H9 (cell line): ENCODE results near the gene RABL3. TPM values are rescaled to one million over a fixed set of nuclear protein-coding genes. Genes with fewer than 3 reads are reported as not detected.

ENCODE experiments used
- DNase-seq: peaks from one replicate; pipeline ENCODE4 v3.0.0-alpha.2; 2017
- H2AFZ ChIP-seq: one replicate; pipeline ENCODE4 v1.6.1; 2013; ENCODE audit warnings: mild to moderate bottlenecking, low read length, control low read depth, moderate library complexity
- H2AK5ac ChIP-seq: 2 replicates; pipeline ENCODE4 v1.6.1; 2013; ENCODE audit warnings: low read length, control low read depth, mixed read lengths; ENCODE audit not compliant: insufficient read length
- H2BK120ac ChIP-seq: one replicate; pipeline ENCODE4 v1.6.1; 2013; ENCODE audit warnings: low read depth, mild to moderate bottlenecking, low read length, control low read depth, inconsistent platforms; ENCODE audit not compliant: poor library complexity, severe bottlenecking
- H2BK12ac ChIP-seq: 2 replicates; pipeline ENCODE4 v1.6.1; 2013; ENCODE audit warnings: low read length, control low read depth, mixed read lengths, low read depth; ENCODE audit not compliant: insufficient read length
- H2BK15ac ChIP-seq: 2 replicates; pipeline ENCODE4 v1.6.1; 2013; ENCODE audit warnings: low read depth, low read length, control low read depth
- H2BK20ac ChIP-seq: one replicate; pipeline ENCODE4 v1.6.1; 2013; ENCODE audit warnings: low read depth, mild to moderate bottlenecking, low read length, control low read depth, inconsistent platforms; ENCODE audit not compliant: poor library complexity, severe bottlenecking
- H2BK5ac ChIP-seq: 2 replicates; pipeline ENCODE4 v1.6.1; 2013; ENCODE audit warnings: low read length, control low read depth, mixed read lengths; ENCODE audit not compliant: insufficient read length
- H3K14ac ChIP-seq: 2 replicates; pipeline ENCODE4 v1.6.1; 2013; ENCODE audit warnings: low read length, control low read depth; ENCODE audit not compliant: insufficient read depth
- H3K18ac ChIP-seq: 2 replicates; pipeline ENCODE4 v1.6.1; 2013; ENCODE audit warnings: low read depth, mild to moderate bottlenecking, mixed read lengths, low read length, control low read depth; ENCODE audit not compliant: insufficient read length
- H3K23ac ChIP-seq: 2 replicates; pipeline ENCODE4 v1.6.1; 2013; ENCODE audit warnings: low read length, control low read depth, mixed read lengths, low read depth; ENCODE audit not compliant: insufficient read length
- H3K23me2 ChIP-seq: 2 replicates; pipeline ENCODE4 v1.6.1; 2013; ENCODE audit warnings: low read depth, mild to moderate bottlenecking, mixed read lengths, low read length, control low read depth; ENCODE audit not compliant: insufficient read length, poor library complexity, severe bottlenecking
- H3K27ac ChIP-seq: 2 replicates; pipeline ENCODE4 v1.5.1; 2013; ENCODE audit warnings: low read length, control low read depth, mixed read lengths, low read depth; ENCODE audit not compliant: insufficient read length
- H3K27me3 ChIP-seq: 2 replicates; pipeline ENCODE4 v1.6.1; 2013; ENCODE audit warnings: low read length, control low read depth, inconsistent platforms; ENCODE audit not compliant: insufficient read depth
- H3K4ac ChIP-seq: 2 replicates; pipeline ENCODE4 v1.6.1; 2013; ENCODE audit warnings: low read depth, mild to moderate bottlenecking, control low read depth, inconsistent platforms, low read length, moderate library complexity
- H3K4me1 ChIP-seq: 2 replicates; pipeline ENCODE4 v1.6.1; 2013; ENCODE audit warnings: low read length, control low read depth, inconsistent platforms; ENCODE audit not compliant: insufficient read depth
- H3K4me2 ChIP-seq: 2 replicates; pipeline ENCODE4 v1.6.1; 2013; ENCODE audit warnings: low read length, control low read depth, mixed read lengths; ENCODE audit not compliant: insufficient read length, insufficient read depth
- H3K56ac ChIP-seq: 2 replicates; pipeline ENCODE4 v1.6.1; 2013; ENCODE audit warnings: low read depth, mild to moderate bottlenecking, mixed read lengths, low read length, control low read depth; ENCODE audit not compliant: insufficient read length
- H3K79me1 ChIP-seq: 2 replicates; pipeline ENCODE4 v1.6.1; 2013; ENCODE audit warnings: low read depth, mild to moderate bottlenecking, moderate library complexity, low read length, control low read depth, inconsistent platforms; ENCODE audit not compliant: insufficient read depth, poor library complexity, severe bottlenecking
- H3K79me2 ChIP-seq: 2 replicates; pipeline ENCODE4 v1.6.1; 2013; ENCODE audit warnings: low read length, control low read depth, inconsistent platforms; ENCODE audit not compliant: insufficient read depth
- H3K9ac ChIP-seq: 2 replicates; pipeline ENCODE4 v1.6.1; 2013; ENCODE audit warnings: low read length, control low read depth, mixed read lengths; ENCODE audit not compliant: insufficient read length; ENCODE audit errors: extremely low read depth
- H3K9me3 ChIP-seq: one replicate; pipeline ENCODE4 v1.6.1; 2013; ENCODE audit warnings: low read depth, low read length, inconsistent platforms; ENCODE audit not compliant: control insufficient read depth
- H3T11ph ChIP-seq: one replicate; pipeline ENCODE4 v1.6.1; 2013; ENCODE audit warnings: mild to moderate bottlenecking, low read length, control low read depth, inconsistent platforms
- H4K20me1 ChIP-seq: one replicate; pipeline ENCODE4 v1.6.1; 2013; ENCODE audit not compliant: control insufficient read depth, insufficient read length, insufficient read depth
- H4K5ac ChIP-seq: 2 replicates; pipeline ENCODE4 v1.6.1; 2013; ENCODE audit warnings: low read depth, mild to moderate bottlenecking, mixed read lengths, low read length, control low read depth; ENCODE audit not compliant: insufficient read length
- H4K8ac ChIP-seq: replicated peaks from 2 replicates; pipeline ENCODE4 v1.6.1; 2013; ENCODE audit warnings: low read length, control low read depth, mixed read lengths, low read depth; ENCODE audit not compliant: insufficient read length
- H4K91ac ChIP-seq: 2 replicates; pipeline ENCODE4 v1.6.1; 2013; ENCODE audit warnings: low read depth, mild to moderate bottlenecking, moderate library complexity, mixed read lengths, low read length, control low read depth; ENCODE audit not compliant: insufficient read length
- H3K27ac Mint-ChIP-seq, 3 experiments: 2 replicates in 2 of 3; 3 replicates in 1 of 3; pipeline ENCODE4 v1.8.0; 2020 to 2021; ENCODE audit warnings: mixed read lengths in 3 of 3, mild to moderate bottlenecking in 1 of 3, moderate library complexity in 1 of 3
- H3K27me3 Mint-ChIP-seq: 2 replicates; pipeline ENCODE4 v1.8.0; 2021; ENCODE audit warnings: low read depth, mild to moderate bottlenecking, moderate library complexity, mixed read lengths
- H3K36me3 Mint-ChIP-seq, 3 experiments: 2 replicates in 2 of 3; 3 replicates in 1 of 3; pipeline ENCODE4 v1.8.0; 2020 to 2021; ENCODE audit warnings: low read depth in 3 of 3, mixed read lengths in 3 of 3; ENCODE audit not compliant: insufficient read depth in 1 of 3
- H3K4me1 Mint-ChIP-seq, 2 experiments: 2 replicates each; pipeline ENCODE4 v1.8.0; 2020; ENCODE audit warnings: mixed read lengths in 2 of 2
- H3K4me3 Mint-ChIP-seq, 2 experiments: 2 replicates in 1 of 2; 3 replicates in 1 of 2; pipeline ENCODE4 v1.8.0; 2020 to 2021; ENCODE audit warnings: mild to moderate bottlenecking in 2 of 2, mixed read lengths in 2 of 2, moderate library complexity in 1 of 2
- H3K9me3 Mint-ChIP-seq, 2 experiments: 2 replicates in 1 of 2; 3 replicates in 1 of 2; pipeline ENCODE4 v1.8.0; 2020; ENCODE audit warnings: mild to moderate bottlenecking in 2 of 2, mixed read lengths in 2 of 2, moderate library complexity in 1 of 2
- WGBS: extraction: QIAGEN DNeasy Blood & Tissue Kit; methylation state at CpG from one replicate; pipeline ENCODE4 v1.1.7; 2013; ENCODE audit warnings: missing lambda C conversion rate, low lambda C conversion rate, mixed read lengths; ENCODE audit not compliant: insufficient read length; ENCODE audit errors: extremely low coverage; 5-methylcytosine and 5-hydroxymethylcytosine counted together
- total RNA-seq: library from RNA; stranded (reverse); gene quantifications from 2 replicates; pipeline ENCODE4 v1.2.1, GENCODE V29; 2021
- TF ChIP-seq, protein P1 (sequence below): fragments of 200-600 bp; sonication (generic); conservative IDR thresholded peaks from 3 replicates; pipeline ENCODE4 v1.8.0; 2021; ENCODE audit warnings: antibody characterized with exemption, mild to moderate bottlenecking

RABL3 gene
- total RNA-seq, 1 experiment from 2014 or later: 26.7 TPM

DNA sequence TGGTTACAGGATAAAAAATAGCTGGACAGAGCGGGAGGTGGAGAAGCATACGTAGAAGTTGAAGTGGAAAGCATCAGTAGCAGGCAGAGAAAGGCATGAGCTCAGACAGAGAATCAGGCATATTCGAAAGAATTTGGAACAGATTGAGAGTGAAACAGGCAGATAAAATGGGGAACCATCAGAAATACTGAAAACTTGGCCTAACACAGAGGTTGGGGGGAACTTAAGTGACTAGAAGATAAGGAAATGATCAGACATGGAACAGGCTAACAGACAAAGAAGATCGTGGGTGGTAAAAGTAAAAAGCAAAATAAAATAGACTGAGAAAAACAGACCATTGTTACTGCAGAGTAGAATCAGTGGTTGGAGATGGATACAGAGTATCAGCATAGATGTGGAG is 33.1 kb upstream of the RABL3 start:
- Histone ChIP-seq H3K4me1 (peaks cover 5% of the 10 kb centered on the region; the same call in 1 of the 2 replicates), H3K14ac (no peak overlapping the region), H4K20me1 (no peaks in the 10 kb centered on the region), H3K9ac (no peak overlapping the region), H2BK120ac (no peak overlapping the region), H3K9me3 (no peaks in the 10 kb centered on the region), H3K79me1 (no peaks in the 10 kb centered on the region), H2BK15ac (no peak overlapping the region), H4K8ac (no peak overlapping the region), H2BK12ac (no peak overlapping the region), H2AFZ (no peak overlapping the region), H3K27ac (no peak overlapping the region), H2AK5ac (no peak overlapping the region), H2BK5ac (no peak overlapping the region), H3K56ac (no peak overlapping the region), H3T11ph (no peak overlapping the region), H3K27me3 (no peaks in the 10 kb centered on the region), H3K23ac (no peak overlapping the region), H3K23me2 (no peaks in the 10 kb centered on the region), H2BK20ac (no peak overlapping the region), H4K5ac (no peak overlapping the region), H3K4me2 (no peak overlapping the region), H3K4ac (no peak overlapping the region), H3K18ac (no peak overlapping the region), H4K91ac (no peak overlapping the region), H3K79me2 (no peaks in the 10 kb centered on the region)
- Mint-ChIP-seq H3K27ac (no peak overlapping the region), H3K4me3 (no peak overlapping the region), H3K4me1 (peaks cover 11 to 15% of the 10 kb centered on the region in 2 experiments), H3K27me3 (no peaks in the 10 kb centered on the region), H3K9me3 (no peaks in the 10 kb centered on the region), H3K36me3 (peaks cover 15 to 30% (median 22%) of the 10 kb centered on the region in 3 experiments; a peak in 6 of 7 replicates)
- TF ChIP-seq, protein P1, sequence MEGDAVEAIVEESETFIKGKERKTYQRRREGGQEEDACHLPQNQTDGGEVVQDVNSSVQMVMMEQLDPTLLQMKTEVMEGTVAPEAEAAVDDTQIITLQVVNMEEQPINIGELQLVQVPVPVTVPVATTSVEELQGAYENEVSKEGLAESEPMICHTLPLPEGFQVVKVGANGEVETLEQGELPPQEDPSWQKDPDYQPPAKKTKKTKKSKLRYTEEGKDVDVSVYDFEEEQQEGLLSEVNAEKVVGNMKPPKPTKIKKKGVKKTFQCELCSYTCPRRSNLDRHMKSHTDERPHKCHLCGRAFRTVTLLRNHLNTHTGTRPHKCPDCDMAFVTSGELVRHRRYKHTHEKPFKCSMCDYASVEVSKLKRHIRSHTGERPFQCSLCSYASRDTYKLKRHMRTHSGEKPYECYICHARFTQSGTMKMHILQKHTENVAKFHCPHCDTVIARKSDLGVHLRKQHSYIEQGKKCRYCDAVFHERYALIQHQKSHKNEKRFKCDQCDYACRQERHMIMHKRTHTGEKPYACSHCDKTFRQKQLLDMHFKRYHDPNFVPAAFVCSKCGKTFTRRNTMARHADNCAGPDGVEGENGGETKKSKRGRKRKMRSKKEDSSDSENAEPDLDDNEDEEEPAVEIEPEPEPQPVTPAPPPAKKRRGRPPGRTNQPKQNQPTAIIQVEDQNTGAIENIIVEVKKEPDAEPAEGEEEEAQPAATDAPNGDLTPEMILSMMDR: no peak
- no CpG with 5 or more reads among the region's 4 CpGs for WGBS
- no peak for DNase-seq
